SU-DHL-6 (cell line): Measurements from ENCODE around the gene PPP1R7.

Experiments used
- CTCF ChIP-seq: fragments of 200-600 bp; sonication (generic); IDR thresholded peaks from one replicate; pipeline ENCODE4 v1.5.1; 2017; ENCODE audit warnings: antibody characterized with exemption, mild to moderate bottlenecking, low read length, moderate library complexity; ENCODE audit not compliant: insufficient read depth, poor library complexity, severe bottlenecking
- EZH2phosphoT487 ChIP-seq: fragments of 200-600 bp; sonication (generic), shearing (Covaris generic); conservative IDR thresholded peaks from 2 replicates; pipeline ENCODE4 v1.6.1; 2018; ENCODE audit warnings: mild to moderate bottlenecking, antibody characterized with exemption, low read length, moderate library complexity, mixed read lengths

- TF ChIP-seq CTCF (no peak), EZH2phosphoT487 (no peak)
These were observed 69.6 kb downstream of the PPP1R7 start for GRCh38 chr2:241219856-241220356.
